SHP77 (cell line): ENCODE data around the gene IL1R2.
A peak's percentile ranks its signal among the peaks of the same experiment; 100 is the strongest.

ENCODE experiments used
- DNase-seq, 2 experiments: peaks; one replicate each; lab custom pipeline; 2025; lab: John Stamatoyannopoulos, UW

The IL1R2 gene

GRCh38 chr2:102020596-102021170 is 28.9 kb downstream of the IL1R2 start:
- peak; percentile 35 to 50 for DNase-seq

- DNase-seq = no peak
These were observed 30.0 kb downstream of the IL1R2 start for GRCh38 chr2:102021779-102022178.

GRCh38 chr2:102022884-102023539 is 31.3 kb downstream of the IL1R2 start:
- DNase-seq = no peak

- DNase-seq = no peak
These were observed 32.6 kb downstream of the IL1R2 start for GRCh38 chr2:102024410-102024809.

- DNase-seq = no peak
These were observed 33.3 kb downstream of the IL1R2 start for GRCh38 chr2:102025016-102025501.

- no peak for DNase-seq
These were observed 34.0 kb downstream of the IL1R2 start for GRCh38 chr2:102025583-102026267.

GRCh38 chr2:102027036-102027980 is 35.5 kb downstream of the IL1R2 start:
- no peak for DNase-seq

GRCh38 chr2:102028470-102028869 is 36.7 kb downstream of the IL1R2 start:
- DNase-seq = no peak

GRCh38 chr2:102029405-102029804 is 37.6 kb downstream of the IL1R2 start:
- no peak for DNase-seq

GRCh38 chr2:102029952-102030351 is 38.2 kb downstream of the IL1R2 start:
- no peak for DNase-seq

GRCh38 chr2:102030502-102030854 is 38.7 kb downstream of the IL1R2 start:
- DNase-seq = no peak

GRCh38 chr2:102030855-102031527 is 39.2 kb downstream of the IL1R2 start:
- no peak for DNase-seq

- DNase-seq = no peak
These were observed 40.7 kb downstream of the IL1R2 start for GRCh38 chr2:102032368-102033030.

- DNase-seq = no peak
These were observed 41.4 kb downstream of the IL1R2 start for GRCh38 chr2:102033031-102033749.

GRCh38 chr2:102033750-102034682 is 42.3 kb downstream of the IL1R2 start:
- DNase-seq = no peak

- DNase-seq = no peak
These were observed 43.2 kb downstream of the IL1R2 start for GRCh38 chr2:102034683-102035548.

- no peak for DNase-seq
These were observed 45.9 kb downstream of the IL1R2 start for GRCh38 chr2:102037681-102038080.

- DNase-seq = no peak
These were observed 48.5 kb downstream of the IL1R2 start for GRCh38 chr2:102040229-102040628.
